Fibroblast of lung (primary cell): ENCODE results near the gene TDRD9.

Experiments
- CTCF ChIP-seq, 2 donors: IDR thresholded peaks in 1 of 2; conservative IDR thresholded peaks in 1 of 2; 1 replicate in 1 of 2; 2 replicates in 1 of 2; pipeline ENCODE4 v1.5.1; 2011 to 2012; ENCODE audit warnings: low read length in 2 of 2, control low read depth in 1 of 2, inconsistent platforms in 1 of 2, low read depth in 1 of 2, mild to moderate bottlenecking in 1 of 2
- EZH2 ChIP-seq: IDR thresholded peaks from 2 replicates; pipeline ENCODE4 v1.5.1; 2012; ENCODE audit warnings: low read length, control low read depth, mild to moderate bottlenecking; ENCODE audit errors: missing control alignments

DNA sequence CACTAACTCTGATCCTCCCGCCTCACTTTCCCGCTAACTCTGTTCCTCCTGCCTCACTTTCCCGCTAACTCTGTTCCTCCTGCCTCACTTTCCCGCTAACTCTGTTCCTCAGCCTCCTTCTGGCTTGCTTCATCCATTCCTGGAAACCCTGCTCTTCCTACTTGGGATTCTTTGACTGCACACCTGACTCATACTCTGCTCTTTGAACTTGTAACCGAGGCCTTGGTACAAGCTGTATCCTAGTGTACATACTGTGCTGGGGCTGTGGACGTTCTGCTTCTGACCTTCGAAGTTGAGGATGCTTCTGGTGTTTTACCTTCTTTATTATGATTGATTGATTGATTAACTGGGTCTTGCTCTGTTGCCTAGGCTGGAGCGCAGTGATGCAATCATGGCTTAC lies 77.2 kb downstream of the TDRD9 start:
- TF ChIP-seq CTCF (conservative IDR thresholded peaks at IDR 0.05 in 1 of 2, IDR thresholded peaks at IDR 0.05 in 1 of 2; ENCODE audit: low read depth in 1 of 2, low read length in 2 of 2) (no peak), EZH2 (no peak)
